ENCODE measurements around the gene IP6K1.
"Not testable (repeated sequence)": the region's sequence is repeated elsewhere in the genome, so short reads cannot be mapped to it uniquely, and the experiment has no call there.

IP6K1 gene

GRCh38 chr3:49786357-49787181 is at the start of gene IP6K1:
TSS of gene IP6K1 (minus strand) at chr3:49786542. CDS start at chr3:49748040, 38,502 bp downstream.
- in situ Hi-C loops (cut with HindIII; ENCODE audit: low sequenced_read_pairs), result no loop called here

- in situ Hi-C loops (cut with HindIII; ENCODE audit: low sequenced_read_pairs), result no loop called here
These were observed 45.0 kb upstream of the IP6K1 start for GRCh38 chr3:49831341-49831740.

DNA sequence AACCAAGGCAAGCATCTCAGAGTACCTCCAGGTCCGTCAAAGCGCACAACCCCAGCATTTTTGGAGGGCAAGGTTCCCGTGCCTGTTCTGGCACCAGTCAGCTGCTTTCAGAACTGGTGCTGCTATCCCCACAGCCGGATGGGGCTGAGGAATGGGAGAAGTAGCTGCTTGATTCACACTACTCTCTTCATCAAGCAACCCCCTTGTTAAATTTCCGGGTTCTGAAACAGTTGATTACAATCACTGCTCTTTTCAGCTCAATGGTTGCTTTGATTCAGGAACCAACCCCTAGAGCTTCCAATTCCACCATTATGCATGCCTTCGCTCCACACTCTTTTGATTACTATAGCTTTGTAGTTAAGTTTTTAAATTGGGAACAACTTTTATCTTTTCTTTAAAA is 39.7 kb upstream of the IP6K1 start:
- in situ Hi-C loops (cut with HindIII; ENCODE audit: low sequenced_read_pairs), result no loop called here

DNA sequence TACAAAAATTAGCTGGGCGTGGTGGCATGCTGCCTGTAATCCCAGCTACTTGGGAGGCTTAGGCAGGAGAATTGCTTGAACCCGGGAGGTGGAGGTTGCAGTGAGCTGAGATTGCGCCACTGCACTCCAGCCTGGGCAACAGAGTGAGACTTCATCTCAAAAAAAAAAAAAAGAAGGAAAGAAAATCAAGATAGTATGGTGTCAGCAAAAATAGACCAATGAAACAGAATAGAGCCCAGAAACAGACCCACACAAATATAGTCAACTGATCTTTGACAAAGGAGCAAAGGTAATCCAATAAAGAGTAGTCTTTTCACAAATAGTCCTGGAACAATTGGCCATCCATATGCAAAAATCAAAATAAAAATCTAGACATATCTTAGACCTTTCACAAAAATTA is 36.8 kb upstream of the IP6K1 start:
- in situ Hi-C loops (cut with HindIII; ENCODE audit: low sequenced_read_pairs), result not testable (repeated sequence)

- in situ Hi-C loops (cut with HindIII; ENCODE audit: low sequenced_read_pairs), result no loop called here
These were observed 27.3 kb upstream of the IP6K1 start, which contains the start of gene UBA7 for GRCh38 chr3:49813497-49814174. TSS of gene UBA7 (minus strand) at chr3:49813953. CDS start at chr3:49813787, 166 bp downstream.

GRCh38 chr3:49812916-49813496 is 26.7 kb upstream of the IP6K1 start:
- in situ Hi-C loops (cut with HindIII; ENCODE audit: low sequenced_read_pairs), result no loop called here

DNA sequence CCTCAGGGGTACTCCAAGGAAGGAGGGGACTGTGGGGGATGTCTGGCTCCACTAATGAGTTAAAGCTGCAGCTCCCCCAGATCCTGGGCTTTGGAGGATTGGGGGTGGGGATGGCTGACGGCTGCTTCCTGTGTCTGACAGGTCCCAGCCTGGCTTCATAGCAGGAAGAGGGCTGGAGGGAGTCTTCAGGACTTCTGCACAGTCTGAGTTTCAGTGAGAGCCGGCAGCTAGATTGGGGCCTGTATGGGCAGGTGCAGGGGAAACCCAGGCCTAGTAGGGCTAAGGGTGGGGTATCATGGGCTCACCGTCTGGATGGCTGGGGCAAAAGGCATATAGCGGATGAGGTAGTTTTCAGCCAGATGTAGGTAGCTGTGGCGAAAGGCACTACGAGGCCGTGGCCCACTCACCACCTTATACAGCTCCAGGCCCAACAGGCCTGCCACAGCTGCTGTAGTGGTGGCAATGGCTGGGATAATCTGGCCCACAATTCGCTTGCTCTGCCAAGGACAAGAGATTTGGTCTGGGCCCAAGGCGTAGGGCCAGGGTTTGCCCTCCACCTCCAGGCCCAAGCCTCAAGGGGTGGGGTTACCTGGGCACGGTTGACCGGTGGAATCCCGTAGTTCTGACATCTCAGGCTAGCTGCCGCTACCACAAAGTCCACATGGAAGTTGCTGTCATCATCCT is 21.2 kb upstream of the IP6K1 start:
- in situ Hi-C loops (cut with HindIII; ENCODE audit: low sequenced_read_pairs), result no loop called here

GRCh38 chr3:49806850-49807249 is 20.5 kb upstream of the IP6K1 start:
- in situ Hi-C loops (cut with HindIII; ENCODE audit: low sequenced_read_pairs), result no loop called here

DNA sequence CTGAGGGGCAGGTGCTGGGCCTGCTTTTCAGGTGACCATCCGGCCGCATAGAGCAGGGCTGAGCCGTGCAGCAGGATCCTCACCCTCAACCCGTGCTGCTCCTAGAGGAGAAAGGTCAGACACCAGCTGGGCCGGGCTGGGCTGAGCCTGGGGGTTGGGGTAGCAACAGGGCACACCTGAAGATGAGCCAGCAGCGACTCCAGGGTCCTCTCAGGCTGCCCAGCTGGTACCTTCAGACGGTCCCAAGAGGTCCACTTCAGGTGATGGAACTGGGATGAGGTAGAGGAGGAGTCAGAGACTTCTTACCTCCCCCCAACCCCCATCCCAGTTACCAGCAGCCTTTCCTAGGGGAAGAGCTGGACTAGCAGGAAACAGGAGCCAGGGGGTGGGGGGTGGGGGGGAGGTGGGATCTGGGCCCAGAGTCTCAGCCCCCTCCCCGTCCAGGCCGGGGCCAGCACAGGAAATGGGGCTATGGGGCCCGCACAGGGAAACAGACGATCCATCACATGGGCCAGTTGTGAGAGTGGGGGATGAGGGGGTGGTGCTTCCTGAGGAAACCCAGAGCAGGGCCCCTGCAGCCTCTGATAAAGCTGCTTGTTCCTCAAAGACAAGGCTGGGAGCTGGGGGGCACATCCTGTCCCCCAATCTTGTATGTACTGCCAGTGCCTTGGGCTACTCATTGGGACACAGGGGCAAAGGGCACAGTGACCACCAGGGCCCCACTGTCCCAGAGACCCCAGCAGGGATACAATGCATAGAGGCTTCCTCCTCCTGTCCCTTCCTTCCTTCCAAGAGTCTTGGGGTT is 19.8 kb upstream of the IP6K1 start:
- in situ Hi-C loops (cut with HindIII; ENCODE audit: low sequenced_read_pairs), result no loop called here

GRCh38 chr3:49805367-49805782 is 19.0 kb upstream of the IP6K1 start:
- in situ Hi-C loops (cut with HindIII; ENCODE audit: low sequenced_read_pairs), result no loop called here

- in situ Hi-C loops (cut with HindIII; ENCODE audit: low sequenced_read_pairs), result no loop called here
These were observed 18.0 kb upstream of the IP6K1 start for GRCh38 chr3:49804141-49805041.

- in situ Hi-C loops (cut with HindIII; ENCODE audit: low sequenced_read_pairs), result no loop called here
These were observed 17.3 kb upstream of the IP6K1 start for GRCh38 chr3:49803465-49804140.

DNA sequence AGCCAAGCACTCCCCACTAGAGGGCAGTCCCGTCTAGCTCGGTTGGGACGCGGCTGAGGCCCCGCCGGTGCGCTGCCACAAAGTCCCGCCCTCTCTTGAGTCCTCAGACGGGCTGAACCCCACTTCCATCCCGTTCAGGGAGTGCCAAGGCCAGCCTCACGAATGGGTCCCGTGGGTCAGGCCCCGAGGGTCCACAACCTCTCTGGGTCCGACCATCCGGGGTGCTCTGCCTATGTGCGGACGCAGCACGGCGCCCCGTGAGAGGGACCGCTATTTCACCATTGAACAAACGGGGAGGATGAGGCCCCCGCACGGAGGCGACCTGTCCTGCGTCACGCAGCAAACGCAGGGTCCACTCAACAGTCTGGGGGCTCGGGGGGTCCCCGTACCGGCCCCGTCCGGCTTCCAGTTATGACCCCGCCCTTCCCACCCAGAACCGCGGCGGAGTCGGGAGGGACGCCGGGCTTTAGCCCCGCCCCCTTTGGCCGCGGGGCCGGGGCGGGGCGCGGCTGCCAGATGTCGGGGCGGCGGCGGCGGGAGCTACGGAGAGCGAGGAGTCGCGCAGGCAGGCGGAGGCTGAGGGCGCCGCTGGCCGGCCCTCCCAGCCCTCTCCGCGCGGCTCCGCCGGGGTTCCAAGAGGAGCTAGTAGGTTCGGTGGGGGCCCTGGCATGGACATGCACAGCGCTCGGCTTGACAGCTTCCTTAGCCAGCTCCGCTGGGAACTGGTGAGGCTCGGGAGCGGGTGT is 16.6 kb upstream of the IP6K1 start, which contains the start of gene INKA1:
Gene INKA1 (plus strand): TSS at position 543 of the 746 bp plus-strand sequence. CDS start 132 bp downstream, at position 675.
- in situ Hi-C loops (cut with HindIII; ENCODE audit: low sequenced_read_pairs), result no loop called here

- in situ Hi-C loops (cut with HindIII; ENCODE audit: low sequenced_read_pairs), result no loop called here
These were observed 14.8 kb upstream of the IP6K1 start for GRCh38 chr3:49801160-49801559.

GRCh38 chr3:49799761-49800160 is 13.4 kb upstream of the IP6K1 start, which contains the start of gene CDHR4:
TSS of gene CDHR4 (minus strand) at chr3:49799873. CDS start at chr3:49799812, 61 bp downstream.
- in situ Hi-C loops (cut with HindIII; ENCODE audit: low sequenced_read_pairs), result no loop called here

DNA sequence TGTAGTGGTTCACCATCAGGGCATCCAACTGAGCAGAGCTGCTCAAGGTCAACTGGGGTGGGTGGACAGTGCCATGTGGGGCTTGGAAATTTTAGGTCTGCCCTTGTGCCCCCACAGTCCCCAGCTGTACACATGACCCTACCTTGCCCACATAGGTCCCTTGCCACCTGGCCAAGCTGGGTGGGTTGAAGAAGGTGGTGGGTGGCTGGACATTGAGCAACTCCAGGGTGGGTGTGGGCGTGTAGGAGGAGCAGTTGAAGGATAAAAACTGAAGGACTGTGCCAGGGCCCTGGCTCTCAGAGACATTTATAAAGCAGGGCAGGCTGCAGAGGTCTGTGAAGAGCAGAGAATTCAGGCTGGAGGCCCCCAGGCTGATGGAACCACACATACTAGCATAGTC is 12.8 kb upstream of the IP6K1 start:
- in situ Hi-C loops (cut with HindIII; ENCODE audit: low sequenced_read_pairs), result no loop called here

DNA sequence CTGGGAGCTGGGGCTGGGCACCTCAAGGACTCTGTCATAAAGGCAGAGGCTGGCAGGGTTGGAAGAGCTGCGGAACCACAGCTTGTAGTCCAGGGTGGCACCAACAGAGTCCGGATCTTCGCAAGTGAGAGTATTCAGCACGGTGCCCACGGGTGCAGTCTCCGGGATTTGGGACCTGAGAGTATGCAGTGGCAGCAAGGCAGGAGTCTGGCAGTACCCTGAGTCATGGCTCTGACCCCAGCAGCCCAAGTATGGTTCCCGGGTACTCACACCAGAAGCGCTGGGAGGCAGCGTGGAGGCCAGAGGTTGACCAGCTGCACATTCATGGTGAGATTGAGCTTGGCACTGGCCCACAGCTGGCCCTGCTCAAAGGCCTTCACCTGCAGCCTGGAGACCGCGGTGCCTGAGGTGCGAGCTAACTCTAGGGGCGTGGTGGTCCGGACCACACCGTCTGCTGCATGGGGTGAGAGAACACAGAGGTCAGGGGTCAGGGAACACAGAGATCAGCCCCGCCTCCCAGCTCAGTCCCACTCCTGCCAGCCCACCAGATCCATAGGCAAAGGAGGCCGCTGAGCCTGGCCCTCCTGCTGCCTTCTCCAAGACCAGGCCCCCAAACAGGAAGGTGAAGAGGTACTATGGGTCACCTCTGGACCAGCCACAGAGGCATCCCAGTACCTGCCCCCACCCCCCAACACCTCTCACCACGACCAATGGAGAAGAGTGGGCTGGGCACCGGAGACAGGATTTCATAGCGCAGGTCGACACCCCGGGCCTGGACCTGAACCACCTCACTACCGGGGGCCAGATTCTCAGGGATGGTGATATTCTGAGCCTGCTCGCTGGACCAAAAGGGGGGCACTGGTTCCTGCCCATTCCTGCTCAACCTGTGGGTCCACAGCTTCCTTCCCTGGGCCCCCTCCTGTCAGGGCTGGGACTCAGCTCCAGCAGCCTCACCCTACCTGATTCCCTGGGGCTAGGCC is 8.9 kb upstream of the IP6K1 start:
- in situ Hi-C loops (cut with HindIII; ENCODE audit: low sequenced_read_pairs), result no loop called here
